Stimulated activated CD8-positive, alpha-beta memory T cell treated with anti-CD3 and anti-CD28 coated beads, Interleukin-12 subunit alpha, Interleukin-12 subunit beta, amount 100 ng/mL, for 4 hours (primary cell): ENCODE results near the gene CA10.

ENCODE experiments used
- DNase-seq: peaks from one replicate; pipeline ENCODE4 v3.0.0-alpha.2; 2020; ENCODE audit warnings: low read depth

Gene CA10

GRCh38 chr17:52047086-52047485, 111.4 kb downstream of the CA10 start:
- DNase-seq, result no peak

- no peak for DNase-seq
Observed at GRCh38 chr17:52041123-52041617, 117.3 kb downstream of the CA10 start.

GRCh38 chr17:52036416-52036815, 122.1 kb downstream of the CA10 start:
- no peak for DNase-seq

DNA sequence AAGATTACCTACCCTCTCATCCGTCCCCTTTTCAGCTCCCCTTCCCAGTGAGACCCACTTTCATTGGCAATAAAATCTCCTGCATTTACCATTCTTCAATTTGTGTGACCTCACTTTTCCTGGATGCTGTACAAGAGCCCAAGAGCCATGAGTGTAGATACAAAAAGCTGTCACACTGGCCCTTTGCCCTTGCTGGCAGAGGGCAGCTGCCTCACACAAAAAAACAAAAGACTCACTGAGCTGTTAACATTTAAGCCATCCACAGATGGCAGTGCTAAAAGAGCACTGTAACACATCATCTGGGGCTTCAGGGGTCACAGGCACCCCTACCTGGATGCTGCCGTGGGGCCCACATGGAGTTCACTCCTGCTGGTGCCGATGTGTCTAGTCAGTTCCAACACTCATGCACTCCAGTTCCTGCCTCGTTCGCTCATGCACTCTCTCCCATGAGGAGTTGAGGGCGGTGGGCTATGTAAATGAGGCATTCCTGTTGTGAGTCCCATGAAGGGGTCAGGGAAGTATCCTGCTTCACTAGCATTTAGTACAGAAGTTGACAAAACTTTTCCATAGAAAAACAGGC, 123.1 kb downstream of the CA10 start:
- DNase-seq, result no peak

- no peak for DNase-seq
Observed at GRCh38 chr17:52032454-52032853, 126.1 kb downstream of the CA10 start.

DNA sequence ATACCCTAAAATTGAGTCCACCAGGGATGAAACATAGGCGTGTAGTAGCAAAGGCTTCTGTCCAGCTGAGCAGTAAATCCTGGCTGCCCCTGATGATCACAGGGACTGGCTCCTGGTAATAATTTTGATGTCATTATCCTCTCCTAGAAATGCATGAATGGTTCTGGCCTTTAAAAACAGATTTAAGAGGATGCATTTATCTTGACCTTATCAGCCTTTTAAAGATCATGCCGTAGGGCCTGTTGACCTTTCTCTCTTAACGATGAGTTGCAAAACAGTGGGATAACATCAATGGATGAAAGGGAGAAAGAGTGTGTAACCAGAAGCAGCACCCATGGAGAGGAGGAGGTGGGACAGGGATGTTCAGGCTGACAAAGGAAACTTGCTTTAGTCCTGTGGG, 128.5 kb downstream of the CA10 start:
- DNase-seq, result no peak

- no peak for DNase-seq
Observed at GRCh38 chr17:52027620-52028295, 130.8 kb downstream of the CA10 start.

- DNase-seq, result no peak
Observed at GRCh38 chr17:52027081-52027480, 131.4 kb downstream of the CA10 start.

- no peak for DNase-seq
Observed at GRCh38 chr17:52026075-52026474, 132.4 kb downstream of the CA10 start.

GRCh38 chr17:52025236-52025635, 133.3 kb downstream of the CA10 start:
- no peak for DNase-seq

DNA sequence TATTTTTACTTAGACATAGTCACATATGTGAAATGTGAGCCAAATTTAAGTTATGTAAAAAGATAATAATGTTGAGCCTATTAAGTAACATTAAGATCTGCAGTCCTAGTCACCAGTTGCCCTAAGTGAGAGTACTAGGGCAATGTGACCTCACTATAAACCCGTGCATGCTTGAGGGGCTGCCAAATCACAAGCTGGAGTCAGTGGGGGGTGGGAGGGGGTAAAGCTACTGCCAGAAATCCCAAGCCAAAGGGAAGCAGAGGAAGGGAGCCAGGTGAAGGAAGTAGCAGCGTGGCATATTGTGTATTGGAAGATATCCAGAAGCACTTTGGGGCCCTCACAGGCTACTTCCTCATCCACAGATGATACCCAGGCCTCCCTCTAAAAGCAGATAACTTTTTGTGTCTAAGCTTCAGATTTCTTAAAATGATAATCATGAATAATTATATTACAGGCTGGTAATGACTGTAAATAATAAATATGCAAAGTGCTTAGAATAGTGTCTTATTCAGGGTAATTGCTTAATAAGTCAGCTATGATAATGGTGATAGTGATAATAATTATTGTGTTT, 134.1 kb downstream of the CA10 start:
- no peak for DNase-seq

- no peak for DNase-seq
Observed at GRCh38 chr17:52011064-52011463, 147.4 kb downstream of the CA10 start.

- no peak for DNase-seq
Observed at GRCh38 chr17:51999654-52000053, 158.9 kb downstream of the CA10 start.

DNA sequence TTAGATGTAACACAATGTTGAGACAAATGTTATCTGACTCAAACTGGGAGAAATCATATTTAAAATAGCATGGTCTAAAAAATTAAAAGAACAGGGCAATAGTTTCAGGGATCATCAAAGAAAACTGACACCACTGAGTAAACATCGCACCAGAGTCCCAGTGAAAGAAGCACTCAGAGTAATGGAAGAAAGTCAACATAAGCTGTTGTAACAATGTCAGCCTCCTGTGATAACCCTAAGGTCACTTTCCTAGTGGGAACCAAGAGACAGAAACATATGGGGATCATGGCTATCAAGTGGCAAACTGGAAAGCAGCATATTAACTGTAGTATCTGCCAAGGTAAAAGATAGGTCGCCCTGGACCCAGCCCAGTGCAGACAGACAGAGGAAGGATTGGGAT, 160.8 kb downstream of the CA10 start:
- no peak for DNase-seq

DNA sequence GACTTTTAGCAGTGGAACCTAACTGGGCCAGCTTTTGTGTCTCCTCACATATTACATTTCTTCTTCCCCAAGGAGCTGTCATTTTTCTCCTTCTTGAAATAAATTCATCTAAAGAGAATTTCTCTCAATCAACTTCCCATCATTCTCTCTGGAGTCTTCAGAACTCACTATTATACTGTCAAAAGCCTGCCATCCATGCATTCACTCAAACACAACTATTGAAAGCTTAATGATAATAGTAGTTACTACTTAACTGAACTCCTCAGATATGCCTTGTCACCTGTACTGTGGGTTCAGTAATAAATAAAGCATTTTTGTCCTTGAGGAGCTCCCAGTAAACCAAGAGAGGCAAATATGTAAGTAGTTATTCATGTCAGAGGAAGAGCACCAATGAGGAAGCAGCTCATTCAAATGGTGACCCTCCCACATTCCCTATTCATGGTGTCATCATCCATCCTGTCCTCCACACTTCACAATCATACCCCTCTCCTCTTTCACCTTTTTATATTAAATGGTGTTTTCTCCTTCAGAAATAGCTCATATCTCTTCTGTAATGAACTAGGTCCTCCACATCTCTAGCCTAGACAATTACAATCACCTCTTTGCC, 162.6 kb downstream of the CA10 start:
- no peak for DNase-seq

GRCh38 chr17:51992864-51993416, 165.6 kb downstream of the CA10 start:
- DNase-seq, result no peak

DNA sequence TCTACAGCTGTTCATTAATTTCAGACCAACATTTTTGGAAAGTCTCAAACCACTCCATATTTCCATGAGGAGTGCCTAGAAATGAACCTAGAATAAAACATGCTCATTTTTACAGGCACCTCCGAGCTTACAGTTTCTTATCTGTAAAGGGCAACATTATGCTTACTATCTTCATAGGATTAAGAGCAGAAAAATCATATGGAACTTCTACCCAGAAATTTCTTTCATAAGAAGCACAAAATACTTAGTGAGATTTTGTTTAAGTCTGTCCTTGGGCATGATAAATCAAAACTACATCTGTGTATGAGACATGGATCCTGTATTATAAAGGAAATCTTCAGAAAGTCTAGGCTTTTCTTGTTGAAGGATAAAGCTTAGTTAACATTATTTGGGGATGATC, 187.4 kb downstream of the CA10 start:
- no peak for DNase-seq

DNA sequence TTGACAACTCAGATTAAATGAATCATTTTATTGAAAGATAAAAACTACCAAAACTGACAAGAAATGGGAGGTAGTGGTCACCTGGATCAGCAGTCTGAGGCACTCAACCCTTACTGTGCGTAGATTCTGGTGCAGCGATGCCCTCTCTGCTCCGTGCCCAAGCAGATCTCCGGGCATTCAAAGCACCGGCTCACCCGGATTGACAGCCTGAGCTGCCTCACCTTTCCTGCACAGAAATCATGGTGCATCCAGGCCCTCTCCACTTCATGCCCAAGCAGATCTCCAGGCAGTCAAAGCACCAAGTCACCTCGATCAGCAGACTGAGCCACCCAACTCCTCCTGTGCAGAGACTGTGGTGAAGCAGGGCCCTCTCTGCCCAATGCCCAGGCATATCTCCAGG, 196.8 kb downstream of the CA10 start:
- DNase-seq, result no peak

- no peak for DNase-seq
Observed at GRCh38 chr17:51957786-51958185, 200.7 kb downstream of the CA10 start.

GRCh38 chr17:51955245-51955644, 203.3 kb downstream of the CA10 start:
- no peak for DNase-seq

- DNase-seq, result no peak
Observed at GRCh38 chr17:51954232-51954765, 204.2 kb downstream of the CA10 start.

GRCh38 chr17:51951741-51952140, 206.8 kb downstream of the CA10 start:
- no peak for DNase-seq

DNA sequence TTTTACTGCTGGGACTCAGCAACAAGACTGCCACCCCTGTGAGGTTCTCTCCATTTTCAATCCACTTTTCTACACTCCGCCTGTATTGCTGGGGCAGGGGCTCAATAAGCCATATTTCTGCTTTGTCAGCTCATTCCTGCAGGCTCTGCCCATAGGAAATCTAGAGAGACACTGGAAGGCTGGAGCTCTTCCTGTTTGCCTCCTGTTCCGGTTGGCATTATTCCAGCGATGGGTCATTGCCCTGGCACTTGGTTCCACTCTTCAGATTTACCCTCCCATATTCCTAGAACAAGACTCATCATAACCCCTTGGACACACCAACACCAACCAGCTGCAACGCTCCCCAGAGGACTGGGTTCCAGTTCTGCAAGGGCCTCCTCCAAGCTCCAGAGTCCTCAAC, 210.4 kb downstream of the CA10 start:
- no peak for DNase-seq
